ENCODE measurements around the gene LACRT.
"Not testable (repeated sequence)": the region's sequence is repeated elsewhere in the genome, so short reads cannot be mapped to it uniquely, and the experiment has no call there.

The LACRT gene

DNA sequence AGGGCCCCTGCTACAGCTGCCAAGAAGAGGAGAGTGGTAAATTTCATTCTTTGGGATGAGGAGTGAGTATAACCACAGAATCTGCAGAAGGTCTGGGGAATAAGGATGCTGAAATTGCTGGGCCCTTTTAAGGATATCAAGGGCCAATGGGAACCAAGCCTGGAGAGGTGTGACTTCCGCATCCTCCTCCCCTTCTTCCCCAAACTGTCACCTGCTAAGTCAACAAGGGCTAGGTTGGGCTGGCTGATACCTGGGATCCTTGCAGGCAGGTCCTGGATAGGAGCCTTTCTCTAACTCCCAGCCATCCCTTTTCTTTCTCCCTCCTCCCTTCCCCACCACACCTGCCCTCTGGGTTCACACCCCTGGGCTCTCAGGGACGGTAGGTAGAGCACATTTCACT lies at the start of gene LACRT:
LACRT (minus strand) TSS at position 101 of the 400 bp plus-strand sequence; CDS start at position 47, 54 bp downstream.
- no peaks in the 10 kb centered on the region for H3K9me3 Mint-ChIP-seq
- ATAC-seq (no peak), DNase-seq (ENCODE audit: low spot score in 2 of 2) (no peak)
- H3K36me3 Mint-ChIP-seq = no peaks in the 10 kb centered on the region
- H3K4me3 Mint-ChIP-seq = no peak within 1 kb of the TSS
- H3K4me1 Mint-ChIP-seq = peaks cover 6% of the 10 kb centered on the region
- H3K27ac Mint-ChIP-seq = peak within 1 kb of the TSS; percentile 77

- Mint-ChIP-seq H3K36me3 (no peaks in the 10 kb centered on the region), H3K4me1 (no peaks in the 10 kb centered on the region), H3K9me3 (no peaks in the 10 kb centered on the region), H3K4me3 (no peak overlapping the region), H3K27ac (no peak overlapping the region)
- no peak for DNase-seq (ENCODE audit: low spot score in 2 of 2)
- ATAC-seq = no peak
Measured at GRCh38 chr12:54683398-54683797, 48.7 kb upstream of the LACRT start.

- Mint-ChIP-seq H3K4me3 (no peak overlapping the region), H3K27ac (no peak overlapping the region), H3K9me3 (no peaks in the 10 kb centered on the region), H3K4me1 (no peaks in the 10 kb centered on the region), H3K36me3 (no peaks in the 10 kb centered on the region)
- ATAC-seq (no peak), DNase-seq (ENCODE audit: low spot score in 2 of 2) (no peak)
Measured at GRCh38 chr12:54682674-54683073, 48.0 kb upstream of the LACRT start.

GRCh38 chr12:54680374-54680773 lies 45.7 kb upstream of the LACRT start:
- H3K27ac Mint-ChIP-seq = no peak overlapping the region

GRCh38 chr12:54678131-54678530 lies 43.4 kb upstream of the LACRT start:
- H3K9me3 Mint-ChIP-seq = no peaks in the 10 kb centered on the region
- no peak overlapping the region for H3K4me3 Mint-ChIP-seq
- ATAC-seq = no peak
- H3K4me1 Mint-ChIP-seq = no peaks in the 10 kb centered on the region
- no peaks in the 10 kb centered on the region for H3K36me3 Mint-ChIP-seq
- no peak for DNase-seq (ENCODE audit: low spot score in 2 of 2)
- H3K27ac Mint-ChIP-seq = no peak overlapping the region

More at GRCh38 chr12:54680374-54680773, 45.7 kb upstream of the LACRT start:
- Mint-ChIP-seq H3K4me3 (no peak overlapping the region), H3K9me3 (no peaks in the 10 kb centered on the region), H3K4me1 (no peaks in the 10 kb centered on the region), H3K36me3 (no peaks in the 10 kb centered on the region)
- ATAC-seq (peak; percentile 60), DNase-seq (ENCODE audit: low spot score in 2 of 2) (no peak)

DNA sequence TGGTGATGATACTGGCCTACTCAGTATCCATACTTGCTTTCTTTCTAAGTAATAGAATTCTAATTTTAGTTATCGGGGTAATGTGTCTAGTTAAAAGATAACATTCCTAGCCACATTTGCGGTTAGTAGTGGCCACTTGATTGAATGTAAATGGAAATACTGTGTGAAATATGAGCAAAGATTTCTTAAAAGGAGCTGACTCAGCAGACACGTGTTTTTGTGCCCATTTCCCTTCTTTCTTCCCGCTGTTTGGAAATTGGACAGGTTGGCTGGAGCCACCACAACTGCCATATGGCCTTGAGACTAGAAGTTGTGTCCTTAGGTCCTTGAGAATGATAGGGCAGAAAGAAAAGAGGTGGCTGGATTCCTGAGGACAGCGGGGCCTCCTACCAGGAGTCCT lies 33.2 kb upstream of the LACRT start:
- no peak for ATAC-seq
- Mint-ChIP-seq H3K27ac (no peak overlapping the region), H3K9me3 (no peaks in the 10 kb centered on the region), H3K4me3 (no peak overlapping the region), H3K4me1 (no peaks in the 10 kb centered on the region), H3K36me3 (no peaks in the 10 kb centered on the region)
- peak in 1 of 2 donors; percentile 18 for DNase-seq (ENCODE audit: low spot score in 2 of 2)

DNA sequence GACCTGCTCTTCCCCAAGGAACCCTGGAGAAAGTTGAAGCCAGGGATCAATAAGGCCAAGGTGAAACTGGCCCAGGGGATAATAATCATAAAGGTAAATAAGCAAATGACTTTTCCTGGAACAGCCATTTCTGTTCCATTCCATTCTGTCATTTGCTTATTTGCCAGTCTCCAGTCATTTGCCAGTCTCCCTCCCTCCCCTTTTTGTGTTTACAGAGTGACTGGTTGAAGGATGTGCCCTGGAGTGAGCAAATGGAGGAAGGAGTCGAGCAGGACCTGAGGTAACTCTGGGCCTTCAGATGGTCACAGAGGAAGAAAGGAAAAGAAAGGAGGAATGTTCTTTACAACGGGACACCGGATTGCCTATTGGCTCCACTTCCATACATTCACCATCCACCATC lies 31.3 kb upstream of the LACRT start:
- no peaks in the 10 kb centered on the region for H3K9me3 Mint-ChIP-seq
- H3K27ac Mint-ChIP-seq = no peak overlapping the region
- H3K4me1 Mint-ChIP-seq = no peaks in the 10 kb centered on the region
- no peak overlapping the region for H3K4me3 Mint-ChIP-seq
- H3K36me3 Mint-ChIP-seq = no peaks in the 10 kb centered on the region
- ATAC-seq = no peak
- no peak for DNase-seq (ENCODE audit: low spot score in 2 of 2)

- H3K36me3 Mint-ChIP-seq; H3K9me3 Mint-ChIP-seq; H3K4me3 Mint-ChIP-seq; ATAC-seq; DNase-seq (ENCODE audit: low spot score in 2 of 2); H3K27ac Mint-ChIP-seq; H3K4me1 Mint-ChIP-seq: not testable (repeated sequence)
Measured at GRCh38 chr12:54665022-54665635, 30.4 kb upstream of the LACRT start.

DNA sequence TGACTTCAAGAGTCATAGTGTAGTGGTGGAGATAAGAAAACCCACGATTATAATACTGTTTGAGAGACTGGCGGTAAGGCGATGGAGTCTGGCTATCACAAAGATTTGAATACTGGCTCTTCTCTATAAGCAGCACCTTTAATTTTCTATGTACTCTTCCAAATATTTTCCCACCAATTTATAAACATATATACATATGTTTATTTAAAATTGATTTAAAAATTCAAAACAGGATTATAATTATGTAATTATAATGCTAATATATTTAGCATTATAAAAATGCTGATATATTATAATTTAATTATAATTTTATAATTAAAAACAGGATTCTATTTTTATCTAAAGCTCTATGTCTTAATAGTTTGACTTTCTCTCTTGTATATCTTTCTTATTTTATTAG lies 28.9 kb upstream of the LACRT start:
- Mint-ChIP-seq H3K4me1 (no peaks in the 10 kb centered on the region), H3K9me3 (no peaks in the 10 kb centered on the region), H3K36me3 (no peaks in the 10 kb centered on the region), H3K27ac (no peak overlapping the region), H3K4me3 (no peak overlapping the region)
- DNase-seq (ENCODE audit: low spot score in 2 of 2) (no peak), ATAC-seq (no peak)

DNA sequence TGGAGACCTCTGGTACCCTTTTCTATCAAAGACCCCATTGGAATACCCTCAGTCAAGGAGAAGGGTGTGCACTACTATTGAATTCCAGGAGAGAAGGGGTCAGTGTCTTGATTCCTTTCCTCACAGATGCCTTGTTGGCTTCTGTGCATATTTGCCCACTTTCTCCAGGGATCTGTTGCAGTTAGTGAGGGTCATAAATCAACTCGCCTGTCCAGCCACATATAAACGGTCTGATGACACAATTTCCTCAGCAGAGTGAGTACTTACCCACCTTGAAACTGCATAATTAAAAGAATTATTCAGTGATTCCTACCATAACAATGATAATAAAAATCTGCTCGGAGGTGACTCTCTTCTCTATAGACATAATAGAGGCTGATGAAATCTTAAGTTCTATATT lies 27.3 kb upstream of the LACRT start:
- no peaks in the 10 kb centered on the region for H3K36me3 Mint-ChIP-seq
- H3K4me3 Mint-ChIP-seq = no peak overlapping the region
- no peak for ATAC-seq
- no peak for DNase-seq (ENCODE audit: low spot score in 2 of 2)
- no peak overlapping the region for H3K27ac Mint-ChIP-seq
- no peaks in the 10 kb centered on the region for H3K4me1 Mint-ChIP-seq
- H3K9me3 Mint-ChIP-seq = no peaks in the 10 kb centered on the region

GRCh38 chr12:54661048-54661447 lies 26.4 kb upstream of the LACRT start:
- DNase-seq (ENCODE audit: low spot score in 2 of 2) (no peak), ATAC-seq (no peak)
- H3K36me3 Mint-ChIP-seq = no peaks in the 10 kb centered on the region
- no peak overlapping the region for H3K27ac Mint-ChIP-seq
- no peaks in the 10 kb centered on the region for H3K9me3 Mint-ChIP-seq
- no peaks in the 10 kb centered on the region for H3K4me1 Mint-ChIP-seq
- no peak overlapping the region for H3K4me3 Mint-ChIP-seq

GRCh38 chr12:54660320-54660962 lies 25.7 kb upstream of the LACRT start:
- Mint-ChIP-seq H3K4me1 (no peaks in the 10 kb centered on the region), H3K36me3 (no peaks in the 10 kb centered on the region), H3K27ac (no peak overlapping the region), H3K9me3 (no peaks in the 10 kb centered on the region), H3K4me3 (no peak overlapping the region)
- no peak for ATAC-seq
- DNase-seq (ENCODE audit: low spot score in 2 of 2) = no peak

DNA sequence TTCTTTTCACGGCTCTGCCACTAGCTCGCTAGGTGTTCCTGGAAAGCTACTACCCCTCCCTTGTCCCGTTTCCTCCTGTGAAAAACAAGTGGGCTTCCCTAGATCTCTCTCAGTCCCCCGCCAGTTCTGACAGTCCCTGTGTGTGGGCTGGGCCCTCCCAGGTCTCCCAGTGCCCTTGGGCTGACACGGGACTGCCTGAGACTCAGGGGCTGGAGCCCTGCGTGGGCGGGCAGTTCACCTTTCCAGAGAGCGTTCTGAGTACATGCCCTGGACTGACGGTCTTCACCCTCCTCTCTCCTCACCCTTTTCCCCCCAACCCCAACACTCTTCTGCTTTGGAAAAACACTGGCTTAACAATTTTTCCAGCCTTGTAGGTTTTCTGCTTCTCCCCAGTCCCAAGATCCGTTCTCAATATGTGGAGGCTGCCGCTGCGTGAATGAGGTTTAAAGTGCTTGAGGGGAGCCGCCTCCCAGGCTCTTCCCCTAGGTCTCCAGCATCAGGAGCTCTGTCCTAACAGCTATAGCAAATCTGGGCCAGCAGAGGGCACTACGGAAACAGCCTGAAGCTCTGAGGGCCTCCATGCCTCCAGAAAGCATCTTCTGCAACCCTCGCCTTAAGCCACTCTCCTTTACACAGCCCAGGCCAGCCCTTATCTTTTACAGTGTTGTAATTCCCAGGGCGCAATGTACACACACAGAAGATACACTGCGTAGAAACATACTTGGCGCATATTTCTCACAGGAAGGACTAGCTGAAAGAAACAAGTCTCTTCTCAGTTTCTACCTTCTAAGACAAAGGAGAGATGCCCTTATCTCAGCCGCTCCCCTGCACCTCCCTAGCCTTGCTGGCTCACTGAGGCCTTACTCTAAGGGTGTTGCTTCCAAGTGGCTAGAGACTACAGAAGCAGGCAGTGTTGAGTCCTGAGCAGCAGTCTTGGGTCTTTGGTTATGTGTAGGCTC lies 23.9 kb upstream of the LACRT start:
- ATAC-seq = peak; percentile 69
- Mint-ChIP-seq H3K4me3 (no peak overlapping the region), H3K27ac (no peak overlapping the region), H3K9me3 (no peaks in the 10 kb centered on the region), H3K36me3 (no peaks in the 10 kb centered on the region), H3K4me1 (no peaks in the 10 kb centered on the region)
- peak; percentile 30 to 67 for DNase-seq (ENCODE audit: low spot score in 2 of 2)

- H3K9me3 Mint-ChIP-seq = no peaks in the 10 kb centered on the region
Measured at GRCh38 chr12:54657105-54657607, 22.5 kb upstream of the LACRT start.

GRCh38 chr12:54654926-54655325 lies 20.2 kb upstream of the LACRT start:
- H3K9me3 Mint-ChIP-seq = no peaks in the 10 kb centered on the region
- H3K36me3 Mint-ChIP-seq = no peaks in the 10 kb centered on the region
- ATAC-seq (no peak), DNase-seq (ENCODE audit: low spot score in 2 of 2) (no peak)
- H3K4me1 Mint-ChIP-seq = no peaks in the 10 kb centered on the region
- H3K27ac Mint-ChIP-seq = no peak overlapping the region
- no peak overlapping the region for H3K4me3 Mint-ChIP-seq

More at GRCh38 chr12:54657105-54657607, 22.5 kb upstream of the LACRT start:
- no peaks in the 10 kb centered on the region for H3K4me1 Mint-ChIP-seq
- H3K4me3 Mint-ChIP-seq = no peak overlapping the region
- H3K36me3 Mint-ChIP-seq = no peaks in the 10 kb centered on the region
- DNase-seq (ENCODE audit: low spot score in 2 of 2) (no peak), ATAC-seq (no peak)
- H3K27ac Mint-ChIP-seq = no peak overlapping the region
